SK-N-MC (cell line): Measurements from ENCODE around the gene LRRN1.

Experiments
- EZH2 ChIP-seq: fragments of 200-600 bp; sonication (generic); IDR thresholded peaks from one replicate; pipeline ENCODE4 v1.6.1; 2017; ENCODE audit warnings: antibody characterized with exemption
- FOXP2 ChIP-seq: optimal IDR thresholded peaks from 2 replicates; pipeline ENCODE3; 2011; ENCODE audit warnings: mild to moderate bottlenecking, moderate library complexity; ENCODE audit not compliant: insufficient read depth; ENCODE audit errors: extremely low read length, control extremely low read depth
- POLR2AphosphoS5 ChIP-seq: IDR thresholded peaks from 2 replicates; pipeline ENCODE4 v1.6.1; 2012; ENCODE audit warnings: mild to moderate bottlenecking, low read depth, low read length, borderline replicate concordance

DNA sequence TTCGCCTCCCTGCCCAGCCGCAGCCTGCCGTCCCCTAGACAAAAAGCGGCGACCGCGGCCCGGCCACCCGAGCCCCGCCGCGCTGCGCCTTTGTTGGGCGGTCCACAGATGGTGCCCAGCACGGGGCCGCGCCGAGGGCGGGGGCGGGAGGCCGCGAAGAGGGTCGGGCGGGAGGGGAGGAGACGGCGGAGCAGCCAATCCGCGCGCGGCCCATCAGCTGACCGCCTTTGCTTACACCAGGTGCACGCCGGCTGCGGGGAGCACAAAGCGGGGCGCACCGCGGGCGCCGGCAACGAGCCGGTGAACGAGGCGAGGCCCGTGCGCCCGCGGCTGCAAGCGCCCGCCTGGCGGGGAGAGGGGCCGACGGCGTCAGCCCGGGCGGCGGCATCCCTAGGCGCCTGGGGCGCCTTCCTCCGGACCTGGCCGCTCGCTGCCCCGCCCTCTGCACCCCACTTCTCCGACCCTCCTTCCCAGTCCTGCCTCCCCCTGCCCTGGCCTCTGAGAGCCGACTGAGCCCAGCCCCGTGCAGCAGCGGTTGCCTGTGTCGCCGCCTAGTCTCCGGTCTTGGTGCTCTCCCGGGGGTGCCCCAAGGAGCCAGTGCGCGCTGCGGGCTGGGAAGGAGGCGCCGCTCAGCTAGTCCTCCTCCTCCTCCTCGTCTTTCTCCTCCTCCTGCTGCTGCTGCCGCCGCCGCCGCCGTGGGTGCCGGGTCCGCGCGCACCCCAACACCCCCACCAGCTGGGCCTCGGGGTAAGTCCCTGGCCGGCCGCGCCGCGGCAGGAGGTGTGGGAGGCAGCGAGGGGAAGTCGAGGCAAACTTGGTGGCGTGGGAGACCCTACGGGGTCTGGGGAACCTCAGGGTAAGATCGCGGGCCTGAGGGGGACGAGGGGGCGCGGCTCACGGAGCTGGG, at the start of gene LRRN1:
- TF ChIP-seq POLR2AphosphoS5 (no peak), FOXP2 (no peak), EZH2 (no peak)
